ENCODE data around the gene TM4SF1.

TM4SF1 gene, protein sequence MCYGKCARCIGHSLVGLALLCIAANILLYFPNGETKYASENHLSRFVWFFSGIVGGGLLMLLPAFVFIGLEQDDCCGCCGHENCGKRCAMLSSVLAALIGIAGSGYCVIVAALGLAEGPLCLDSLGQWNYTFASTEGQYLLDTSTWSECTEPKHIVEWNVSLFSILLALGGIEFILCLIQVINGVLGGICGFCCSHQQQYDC

GRCh38 chr3:149377408-149378364 is at the start of gene TM4SF1:
TSS of gene TM4SF1 (minus strand) at chr3:149377649. CDS start at chr3:149377547, 102 bp downstream.
- H3K27ac Mint-ChIP-seq = no peak within 1 kb of the TSS
- H3K27me3 Mint-ChIP-seq (ENCODE audit: low read depth) = peaks cover 15% of the 10 kb centered on the region
- H3K4me1 Mint-ChIP-seq (ENCODE audit: low read depth) = no peaks in the 10 kb centered on the region
- no peak for DNase-seq (ENCODE audit: low spot score)
- H3K36me3 Mint-ChIP-seq (ENCODE audit: low read depth) = no peaks in the 10 kb centered on the region
- H3K4me3 Mint-ChIP-seq = no peak within 1 kb of the TSS
- no peaks in the 10 kb centered on the region for H3K9me3 Mint-ChIP-seq

DNA sequence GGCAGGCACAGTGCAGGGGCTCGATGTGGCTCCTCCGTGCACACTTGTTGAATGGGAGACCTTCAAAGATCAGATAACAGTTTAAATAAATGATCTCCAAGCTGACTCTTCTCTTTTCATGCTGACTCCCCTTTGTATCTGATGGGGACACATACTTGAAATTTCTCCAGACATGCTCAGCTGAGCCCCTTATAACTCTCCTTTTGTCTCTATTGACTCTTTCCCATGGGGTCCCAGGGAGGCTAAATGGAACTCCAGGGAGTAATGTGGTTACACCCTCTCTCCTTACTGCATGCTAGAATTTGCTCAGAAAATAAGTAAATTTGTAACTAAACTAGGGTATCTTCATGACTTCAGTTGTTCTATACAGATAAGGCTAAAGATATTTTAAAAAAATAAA is 48.9 kb upstream of the TM4SF1 start:
- peaks cover 11% of the 10 kb centered on the region for H3K27me3 Mint-ChIP-seq (ENCODE audit: low read depth)
- H3K27ac Mint-ChIP-seq = no peak overlapping the region
- DNase-seq (ENCODE audit: low spot score) = no peak
- no peaks in the 10 kb centered on the region for H3K9me3 Mint-ChIP-seq
- no peaks in the 10 kb centered on the region for H3K4me1 Mint-ChIP-seq (ENCODE audit: low read depth)
- no peak overlapping the region for H3K4me3 Mint-ChIP-seq
- no peaks in the 10 kb centered on the region for H3K36me3 Mint-ChIP-seq (ENCODE audit: low read depth)

- Mint-ChIP-seq H3K27me3 (ENCODE audit: low read depth) (peaks cover 8% of the 10 kb centered on the region), H3K4me3 (no peak overlapping the region), H3K9me3 (no peaks in the 10 kb centered on the region), H3K36me3 (ENCODE audit: low read depth) (no peaks in the 10 kb centered on the region), H3K27ac (no peak overlapping the region), H3K4me1 (ENCODE audit: low read depth) (no peaks in the 10 kb centered on the region)
- DNase-seq (ENCODE audit: low spot score) = no peak
Observed at GRCh38 chr3:149424918-149425317, 47.5 kb upstream of the TM4SF1 start.

DNA sequence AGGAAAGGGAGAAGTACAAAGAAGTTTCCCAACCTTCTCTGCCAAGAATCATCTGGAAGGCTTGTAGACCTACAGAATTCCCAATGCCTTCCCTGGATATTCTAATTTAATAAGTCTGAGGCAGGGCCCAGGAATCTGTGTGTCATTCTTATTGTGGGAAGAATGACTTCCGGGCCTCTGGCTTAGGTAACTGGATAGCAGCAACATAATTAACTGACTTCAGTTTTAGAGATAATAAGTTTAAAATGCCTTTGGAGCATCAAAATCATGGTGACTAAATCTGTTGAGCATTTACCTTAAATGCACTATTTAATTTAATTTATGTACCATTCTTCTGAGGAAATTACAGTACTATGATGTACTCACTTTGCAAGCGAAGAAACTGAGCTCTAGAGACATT is 44.3 kb upstream of the TM4SF1 start:
- Mint-ChIP-seq H3K4me1 (ENCODE audit: low read depth) (no peaks in the 10 kb centered on the region), H3K27ac (no peak overlapping the region), H3K4me3 (no peak overlapping the region), H3K27me3 (ENCODE audit: low read depth) (peaks cover 3% of the 10 kb centered on the region), H3K9me3 (no peaks in the 10 kb centered on the region), H3K36me3 (ENCODE audit: low read depth) (no peaks in the 10 kb centered on the region)
- DNase-seq (ENCODE audit: low spot score) = no peak

GRCh38 chr3:149419816-149420215 is 42.4 kb upstream of the TM4SF1 start:
- H3K4me1 Mint-ChIP-seq (ENCODE audit: low read depth) = no peaks in the 10 kb centered on the region
- no peak overlapping the region for H3K27ac Mint-ChIP-seq
- H3K27me3 Mint-ChIP-seq (ENCODE audit: low read depth) = peaks cover 3% of the 10 kb centered on the region
- no peaks in the 10 kb centered on the region for H3K9me3 Mint-ChIP-seq
- no peak overlapping the region for H3K4me3 Mint-ChIP-seq
- no peak for DNase-seq (ENCODE audit: low spot score)
- H3K36me3 Mint-ChIP-seq (ENCODE audit: low read depth) = no peaks in the 10 kb centered on the region

- no peaks in the 10 kb centered on the region for H3K36me3 Mint-ChIP-seq (ENCODE audit: low read depth)
- peaks cover under 1% of the 10 kb centered on the region for H3K27me3 Mint-ChIP-seq (ENCODE audit: low read depth)
- H3K27ac Mint-ChIP-seq = no peak overlapping the region
- no peaks in the 10 kb centered on the region for H3K9me3 Mint-ChIP-seq
- no peak for DNase-seq (ENCODE audit: low spot score)
- H3K4me1 Mint-ChIP-seq (ENCODE audit: low read depth) = no peaks in the 10 kb centered on the region
- no peak overlapping the region for H3K4me3 Mint-ChIP-seq
Observed at GRCh38 chr3:149417727-149418126, 40.3 kb upstream of the TM4SF1 start.

- no peak for DNase-seq (ENCODE audit: low spot score)
Observed at GRCh38 chr3:149417174-149417573, 39.7 kb upstream of the TM4SF1 start.

GRCh38 chr3:149415484-149415883 is 38.0 kb upstream of the TM4SF1 start:
- Mint-ChIP-seq H3K36me3 (ENCODE audit: low read depth) (no peaks in the 10 kb centered on the region), H3K4me3 (no peak overlapping the region), H3K9me3 (no peaks in the 10 kb centered on the region), H3K27me3 (ENCODE audit: low read depth) (peaks cover 4% of the 10 kb centered on the region), H3K27ac (no peak overlapping the region), H3K4me1 (ENCODE audit: low read depth) (no peaks in the 10 kb centered on the region)
- DNase-seq (ENCODE audit: low spot score) = no peak

More at GRCh38 chr3:149417174-149417573, 39.7 kb upstream of the TM4SF1 start:
- H3K27ac Mint-ChIP-seq = no peak overlapping the region
- H3K4me1 Mint-ChIP-seq (ENCODE audit: low read depth) = no peaks in the 10 kb centered on the region
- no peak overlapping the region for H3K4me3 Mint-ChIP-seq
- no peaks in the 10 kb centered on the region for H3K27me3 Mint-ChIP-seq (ENCODE audit: low read depth)
- no peaks in the 10 kb centered on the region for H3K9me3 Mint-ChIP-seq
- no peaks in the 10 kb centered on the region for H3K36me3 Mint-ChIP-seq (ENCODE audit: low read depth)

- Mint-ChIP-seq H3K27me3 (ENCODE audit: low read depth) (peaks cover 4% of the 10 kb centered on the region), H3K4me3 (no peak overlapping the region), H3K9me3 (no peaks in the 10 kb centered on the region), H3K4me1 (ENCODE audit: low read depth) (no peaks in the 10 kb centered on the region), H3K27ac (no peak overlapping the region), H3K36me3 (ENCODE audit: low read depth) (no peaks in the 10 kb centered on the region)
- no peak for DNase-seq (ENCODE audit: low spot score)
Observed at GRCh38 chr3:149414557-149415231, 37.2 kb upstream of the TM4SF1 start.

- DNase-seq (ENCODE audit: low spot score) = no peak
- Mint-ChIP-seq H3K27ac (no peak overlapping the region), H3K36me3 (ENCODE audit: low read depth) (no peaks in the 10 kb centered on the region), H3K4me3 (no peak overlapping the region), H3K27me3 (ENCODE audit: low read depth) (peaks cover 4% of the 10 kb centered on the region), H3K4me1 (ENCODE audit: low read depth) (no peaks in the 10 kb centered on the region), H3K9me3 (no peaks in the 10 kb centered on the region)
Observed at GRCh38 chr3:149411583-149411982, 34.1 kb upstream of the TM4SF1 start.

GRCh38 chr3:149409351-149409750 is 31.9 kb upstream of the TM4SF1 start:
- Mint-ChIP-seq H3K27me3 (ENCODE audit: low read depth) (peaks cover 4% of the 10 kb centered on the region), H3K27ac (no peak overlapping the region), H3K4me3 (no peak overlapping the region), H3K36me3 (ENCODE audit: low read depth) (no peaks in the 10 kb centered on the region), H3K4me1 (ENCODE audit: low read depth) (no peaks in the 10 kb centered on the region), H3K9me3 (no peaks in the 10 kb centered on the region)
- DNase-seq (ENCODE audit: low spot score) = no peak

GRCh38 chr3:149407898-149408297 is 30.4 kb upstream of the TM4SF1 start:
- Mint-ChIP-seq H3K36me3 (ENCODE audit: low read depth) (no peaks in the 10 kb centered on the region), H3K27ac (no peak overlapping the region), H3K4me1 (ENCODE audit: low read depth) (no peaks in the 10 kb centered on the region), H3K9me3 (no peaks in the 10 kb centered on the region), H3K4me3 (no peak overlapping the region), H3K27me3 (ENCODE audit: low read depth) (peaks cover 4% of the 10 kb centered on the region)
- DNase-seq (ENCODE audit: low spot score) = no peak

DNA sequence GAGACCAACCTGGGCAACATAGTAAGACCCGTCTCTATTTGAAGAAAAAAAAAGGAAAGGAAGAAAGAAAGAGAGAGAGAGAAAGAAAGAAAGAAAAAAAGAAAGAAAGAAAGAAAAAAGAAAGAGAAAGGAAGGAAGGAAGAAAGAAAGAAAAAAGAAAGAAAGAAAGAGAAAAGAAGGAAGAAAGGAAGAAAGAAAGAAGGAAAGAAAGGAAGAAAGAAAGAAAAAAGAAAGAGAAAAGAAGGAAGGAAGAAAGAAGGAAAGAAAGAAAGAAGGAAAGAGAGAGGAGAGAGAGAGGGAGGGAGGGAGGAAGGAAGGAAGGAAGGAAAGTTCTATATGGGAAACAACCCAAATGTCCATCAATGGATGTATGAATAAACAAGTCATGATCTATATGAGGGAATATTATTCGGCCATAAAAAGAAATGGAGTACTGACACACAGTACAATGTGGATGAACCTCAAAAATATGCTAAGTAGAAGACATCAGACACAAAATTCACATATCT is 28.8 kb upstream of the TM4SF1 start:
- Mint-ChIP-seq H3K4me1 (ENCODE audit: low read depth) (no peaks in the 10 kb centered on the region), H3K9me3 (no peaks in the 10 kb centered on the region), H3K4me3 (no peak overlapping the region), H3K27me3 (ENCODE audit: low read depth) (peaks cover 9% of the 10 kb centered on the region), H3K36me3 (ENCODE audit: low read depth) (no peaks in the 10 kb centered on the region), H3K27ac (no peak overlapping the region)
- DNase-seq (ENCODE audit: low spot score) = no peak

DNA sequence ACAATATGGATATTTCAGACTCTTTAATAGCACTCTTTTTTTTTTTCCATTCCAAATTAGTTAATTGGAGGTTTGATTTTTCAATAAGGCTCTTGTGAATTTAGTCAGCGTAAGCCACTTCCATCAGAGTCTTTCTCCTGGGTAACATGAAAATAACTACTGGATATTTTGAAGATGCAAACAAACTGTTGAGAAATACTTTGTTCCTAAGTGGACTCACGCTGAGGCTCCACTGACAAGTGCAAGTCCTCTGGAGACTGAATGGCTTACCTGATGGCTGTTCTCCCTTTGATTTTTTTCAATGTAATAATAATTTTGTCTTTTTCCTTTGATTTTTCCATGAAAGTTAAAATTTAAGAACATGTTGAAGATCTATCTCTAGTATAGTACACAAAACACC is 26.0 kb upstream of the TM4SF1 start:
- H3K4me1 Mint-ChIP-seq (ENCODE audit: low read depth) = no peaks in the 10 kb centered on the region
- no peak overlapping the region for H3K27ac Mint-ChIP-seq
- peaks cover 10% of the 10 kb centered on the region for H3K27me3 Mint-ChIP-seq (ENCODE audit: low read depth)
- H3K9me3 Mint-ChIP-seq = no peaks in the 10 kb centered on the region
- no peaks in the 10 kb centered on the region for H3K36me3 Mint-ChIP-seq (ENCODE audit: low read depth)
- DNase-seq (ENCODE audit: low spot score) = no peak
- no peak overlapping the region for H3K4me3 Mint-ChIP-seq

Measured in T-helper 2 cell treated with Interferon-gamma antibody and Interleukin-4, amounts not matched to agents 5 μg/mL and 100 μg/mL, for 36 hours (primary cell).